Left ventricle myocardium inferior (tissue), 1 donor: Measurements from ENCODE around the gene LINGO3. TPM values are rescaled to one million over a fixed set of nuclear protein-coding genes. Genes with fewer than 3 reads are reported as not detected.
A peak's percentile ranks its signal among the peaks of the same experiment; 100 is the strongest.

Experiments used
- DNase-seq: peaks from one replicate; pipeline ENCODE4 v3.0.0-alpha.2; 2020
- H3K27ac ChIP-seq: fragments of 200-600 bp; replicated peaks from 2 replicates; pipeline ENCODE4 v1.8.0; 2021
- H3K27me3 ChIP-seq: fragments of 200-600 bp; 2 replicates; pipeline ENCODE4 v1.8.0; 2021; ENCODE audit warnings: low read depth
- H3K36me3 ChIP-seq: fragments of 200-600 bp; 2 replicates; pipeline ENCODE4 v1.8.0; 2021
- H3K4me1 ChIP-seq: fragments of 200-600 bp; 2 replicates; pipeline ENCODE4 v1.8.0; 2021
- H3K4me3 ChIP-seq: fragments of 200-600 bp; 2 replicates; pipeline ENCODE4 v1.8.0; 2021; ENCODE audit warnings: mild to moderate bottlenecking, moderate library complexity
- H3K9me3 ChIP-seq: fragments of 200-600 bp; replicated peaks from 2 replicates; pipeline ENCODE4 v1.8.0; 2021
- intact Hi-C: fragments of 100-400 bp; cut with micrococcal nuclease; formaldehyde crosslinking; loops from one replicate; pipeline ENCODE4 v1.11.0; 2022
- long read RNA-seq: library from polyadenylated mRNA; unstranded; transcript quantifications from one replicate; pipeline ENCODE4 v2.0.0, GENCODE V29; 2021
- total RNA-seq: library from RNA; stranded (reverse); fragmentation: NEBNext Ultra II Directional; extraction: Animal tissue kit (Norgen Biotek cat#: 25700); gene quantifications from one replicate; pipeline ENCODE4 v1.2.1, GENCODE V29; 2021
- TF ChIP-seq, protein P1 (sequence below): fragments of 200-600 bp; IDR thresholded peaks from 2 replicates; pipeline ENCODE4 v1.8.0; 2021; ENCODE audit warnings: antibody characterized with exemption, mild to moderate bottlenecking, borderline replicate concordance
- donor health status: DM: no; HTN: yes; CAD: no; lungs with severe emphysema.

Gene LINGO3, protein sequence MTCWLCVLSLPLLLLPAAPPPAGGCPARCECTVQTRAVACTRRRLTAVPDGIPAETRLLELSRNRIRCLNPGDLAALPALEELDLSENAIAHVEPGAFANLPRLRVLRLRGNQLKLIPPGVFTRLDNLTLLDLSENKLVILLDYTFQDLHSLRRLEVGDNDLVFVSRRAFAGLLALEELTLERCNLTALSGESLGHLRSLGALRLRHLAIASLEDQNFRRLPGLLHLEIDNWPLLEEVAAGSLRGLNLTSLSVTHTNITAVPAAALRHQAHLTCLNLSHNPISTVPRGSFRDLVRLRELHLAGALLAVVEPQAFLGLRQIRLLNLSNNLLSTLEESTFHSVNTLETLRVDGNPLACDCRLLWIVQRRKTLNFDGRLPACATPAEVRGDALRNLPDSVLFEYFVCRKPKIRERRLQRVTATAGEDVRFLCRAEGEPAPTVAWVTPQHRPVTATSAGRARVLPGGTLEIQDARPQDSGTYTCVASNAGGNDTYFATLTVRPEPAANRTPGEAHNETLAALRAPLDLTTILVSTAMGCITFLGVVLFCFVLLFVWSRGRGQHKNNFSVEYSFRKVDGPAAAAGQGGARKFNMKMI
- not detected for total RNA-seq
- long read RNA-seq, result 0 reads

DNA sequence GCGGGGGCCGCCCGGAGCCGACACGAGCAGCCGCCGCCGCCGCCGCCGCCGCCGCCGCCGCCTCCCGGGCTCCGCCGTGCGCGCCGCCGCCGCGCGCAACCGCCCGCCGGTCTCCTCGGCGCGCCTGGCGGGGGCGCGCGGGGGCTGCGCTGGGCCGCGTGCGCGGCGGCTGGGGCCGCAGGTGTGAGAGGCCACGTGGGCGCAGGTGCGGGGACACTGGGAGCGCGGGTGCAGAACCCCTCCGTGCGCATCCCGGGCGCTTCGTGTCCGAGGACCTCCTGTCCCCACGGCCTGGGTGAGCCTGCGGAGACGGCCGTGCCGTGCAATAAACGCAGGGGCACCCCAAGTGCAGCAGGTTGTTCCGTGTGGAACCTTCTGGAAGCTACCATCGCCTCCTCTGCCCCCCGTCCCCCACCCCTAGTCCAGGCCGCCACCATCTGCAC is at the start of gene LINGO3:
Gene LINGO3 (minus strand): TSS at position 41 of the 443 bp plus-strand sequence. CDS start 16,378 bp downstream, outside the sequence.
- peak within 1 kb of the TSS; percentile 15 for H3K4me3 ChIP-seq
- no peaks in the 10 kb centered on the region for H3K36me3 ChIP-seq
- no peak for DNase-seq
- H3K4me1 ChIP-seq, result peaks cover 4% of the 10 kb centered on the region
- peaks cover 86% of the 10 kb centered on the region for H3K27me3 ChIP-seq
- no peak within 1 kb of the TSS for H3K27ac ChIP-seq
- no peaks in the 10 kb centered on the region for H3K9me3 ChIP-seq
- intact Hi-C loops, result no loop called here
- TF ChIP-seq, protein P1, sequence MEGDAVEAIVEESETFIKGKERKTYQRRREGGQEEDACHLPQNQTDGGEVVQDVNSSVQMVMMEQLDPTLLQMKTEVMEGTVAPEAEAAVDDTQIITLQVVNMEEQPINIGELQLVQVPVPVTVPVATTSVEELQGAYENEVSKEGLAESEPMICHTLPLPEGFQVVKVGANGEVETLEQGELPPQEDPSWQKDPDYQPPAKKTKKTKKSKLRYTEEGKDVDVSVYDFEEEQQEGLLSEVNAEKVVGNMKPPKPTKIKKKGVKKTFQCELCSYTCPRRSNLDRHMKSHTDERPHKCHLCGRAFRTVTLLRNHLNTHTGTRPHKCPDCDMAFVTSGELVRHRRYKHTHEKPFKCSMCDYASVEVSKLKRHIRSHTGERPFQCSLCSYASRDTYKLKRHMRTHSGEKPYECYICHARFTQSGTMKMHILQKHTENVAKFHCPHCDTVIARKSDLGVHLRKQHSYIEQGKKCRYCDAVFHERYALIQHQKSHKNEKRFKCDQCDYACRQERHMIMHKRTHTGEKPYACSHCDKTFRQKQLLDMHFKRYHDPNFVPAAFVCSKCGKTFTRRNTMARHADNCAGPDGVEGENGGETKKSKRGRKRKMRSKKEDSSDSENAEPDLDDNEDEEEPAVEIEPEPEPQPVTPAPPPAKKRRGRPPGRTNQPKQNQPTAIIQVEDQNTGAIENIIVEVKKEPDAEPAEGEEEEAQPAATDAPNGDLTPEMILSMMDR, result no peak

DNA sequence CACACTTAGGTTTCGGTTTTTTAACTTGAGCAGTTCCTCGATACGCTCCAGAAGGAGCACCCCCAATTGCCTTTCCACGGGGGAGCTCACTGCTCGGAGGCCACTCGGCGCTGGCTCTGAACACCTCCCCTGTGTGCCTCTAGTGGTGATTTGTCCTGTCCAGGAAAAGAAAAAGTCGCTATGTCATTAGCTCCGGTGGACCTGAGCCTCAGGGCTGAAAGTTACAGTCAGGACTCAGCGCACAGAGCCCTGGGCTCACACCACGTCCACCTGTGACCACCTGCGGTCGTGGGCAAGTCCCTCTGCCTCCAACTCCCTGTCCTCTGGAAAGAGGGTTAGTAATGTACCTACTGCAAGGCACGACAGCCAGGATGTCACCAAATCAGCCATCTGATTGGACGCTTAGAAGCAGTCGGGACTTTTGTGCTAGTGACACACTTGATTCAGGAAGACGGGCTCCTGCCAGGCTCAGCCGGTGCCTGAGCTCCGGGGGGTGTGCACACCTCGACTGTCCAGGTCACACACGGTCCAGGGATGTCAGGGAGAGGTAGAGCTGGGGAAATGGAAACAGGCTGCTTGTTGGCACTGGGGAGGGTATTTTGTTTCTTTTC is 48.2 kb upstream of the LINGO3 start:
- Histone ChIP-seq H3K27me3 (peaks cover 13% of the 10 kb centered on the region), H3K27ac (no peak overlapping the region), H3K9me3 (no peaks in the 10 kb centered on the region), H3K4me3 (no peak overlapping the region), H3K36me3 (peaks cover 27% of the 10 kb centered on the region), H3K4me1 (no peaks in the 10 kb centered on the region)
- TF ChIP-seq, protein P1, result no peak
- DNase-seq, result no peak
- intact Hi-C loops, result no loop called here

DNA sequence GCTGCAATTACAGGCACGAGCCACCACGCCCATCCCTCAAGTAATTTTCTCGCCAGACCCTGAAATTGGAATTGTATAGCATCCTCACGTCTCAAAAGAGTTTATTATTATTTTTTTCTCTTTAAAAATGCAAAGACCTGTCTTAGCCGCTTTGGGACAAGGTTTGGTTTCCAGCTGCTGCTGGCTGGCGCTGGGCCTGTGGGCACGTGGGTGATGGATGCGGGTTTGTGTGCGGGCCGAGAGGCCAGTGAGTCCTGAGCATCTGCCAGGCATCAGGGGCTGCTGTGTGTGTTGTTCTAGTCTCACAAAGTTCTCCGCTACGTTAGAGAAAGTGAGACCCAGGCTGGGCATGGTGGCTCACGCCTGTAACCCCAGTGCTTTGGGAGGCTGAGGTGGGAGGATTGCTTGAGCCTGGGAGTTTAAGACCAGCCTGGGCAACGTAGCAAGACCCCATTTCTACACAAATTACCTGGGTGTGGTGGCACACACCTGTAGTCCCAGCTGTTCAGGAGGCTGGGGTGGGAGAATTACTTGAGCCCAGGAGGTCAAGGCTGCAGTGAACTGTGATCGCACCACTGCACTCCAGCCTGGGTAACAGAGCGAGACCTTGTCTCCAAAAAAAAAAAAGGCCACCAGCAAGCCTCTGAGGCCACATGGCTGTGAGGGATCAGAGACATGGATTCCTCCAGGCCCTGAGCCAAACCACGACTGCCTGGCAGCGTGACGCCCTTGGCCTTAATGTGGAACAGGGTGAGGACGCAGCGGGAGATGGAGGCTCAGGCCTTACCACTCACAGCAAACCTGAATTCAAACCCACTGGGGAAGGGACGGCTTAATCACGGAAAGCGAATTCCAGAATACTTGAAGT is 47.4 kb upstream of the LINGO3 start:
- peaks cover 34% of the 10 kb centered on the region for H3K36me3 ChIP-seq
- TF ChIP-seq, protein P1, result no peak
- no peak overlapping the region for H3K4me3 ChIP-seq
- intact Hi-C loops, result no loop called here
- H3K27me3 ChIP-seq, result peaks cover 7% of the 10 kb centered on the region
- no peak overlapping the region for H3K27ac ChIP-seq
- no peaks in the 10 kb centered on the region for H3K9me3 ChIP-seq
- no peaks in the 10 kb centered on the region for H3K4me1 ChIP-seq
- no peak for DNase-seq

DNA sequence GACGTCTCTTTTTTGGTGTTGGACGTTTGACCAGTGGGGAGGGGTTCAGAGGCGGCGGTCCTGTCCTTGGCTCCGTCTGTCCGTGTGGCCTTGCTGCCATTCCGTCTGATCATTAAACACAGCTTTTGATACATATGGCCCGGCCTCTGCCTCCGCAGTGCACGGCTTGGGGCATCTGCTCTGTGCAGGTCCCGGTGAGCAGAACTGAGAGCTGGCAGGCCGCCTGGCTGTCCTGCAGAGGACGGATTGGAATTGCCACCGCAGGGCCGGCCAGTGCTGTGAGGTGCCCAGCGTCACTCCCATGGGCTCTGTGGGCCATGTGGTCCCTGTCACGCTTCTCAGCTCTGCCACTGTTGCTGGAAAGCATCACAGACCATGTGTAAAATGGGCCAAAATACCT is 46.7 kb upstream of the LINGO3 start:
- DNase-seq, result no peak
- H3K27ac ChIP-seq, result no peak overlapping the region
- H3K9me3 ChIP-seq, result no peaks in the 10 kb centered on the region
- H3K4me3 ChIP-seq, result no peak overlapping the region
- TF ChIP-seq, protein P1, result no peak
- no peaks in the 10 kb centered on the region for H3K27me3 ChIP-seq
- intact Hi-C loops, result no loop called here
- H3K4me1 ChIP-seq, result no peaks in the 10 kb centered on the region
- peaks cover 35% of the 10 kb centered on the region for H3K36me3 ChIP-seq
